Esophagus squamous epithelium (tissue), 5 donors: ENCODE measurements around the gene THRA. TPM values are rescaled to one million over a fixed set of nuclear protein-coding genes. Genes with fewer than 3 reads are reported as not detected.
A peak's percentile ranks its signal among the peaks of the same experiment; 100 is the strongest.

Experiments used
- DNase-seq: peaks from one replicate; lab custom pipeline; 2025; lab: John Stamatoyannopoulos, UW
- H3K27ac ChIP-seq, 4 donors: fragments of 200-600 bp; sonication (generic); one replicate each; pipeline ENCODE4 v1.5.1; 2016 to 2019; ENCODE audit warnings: mild to moderate bottlenecking in 1 of 4
- H3K27me3 ChIP-seq, 4 donors: fragments of 200-600 bp; sonication (generic); 1 replicate in 3 of 4; 2 replicates in 1 of 4; pipeline versions ENCODE4 v1.5.1 to v1.6.0; 2017 to 2021; ENCODE audit warnings: antibody characterized with exemption in 1 of 4
- H3K36me3 ChIP-seq, 3 donors: fragments of 200-600 bp; sonication (generic); one replicate each; pipeline ENCODE4 v1.5.1; 2016 to 2019
- H3K4me1 ChIP-seq, 3 donors: fragments of 200-600 bp; sonication (generic); one replicate each; pipeline ENCODE4 v1.5.1; 2017 to 2019
- H3K4me3 ChIP-seq, 4 donors: fragments of 200-600 bp; sonication (generic); 1 replicate in 3 of 4; 2 replicates in 1 of 4; pipeline ENCODE4 v1.5.1; 2016 to 2019; ENCODE audit warnings: mild to moderate bottlenecking in 2 of 4, moderate library complexity in 1 of 4
- H3K9me3 ChIP-seq, 3 donors: fragments of 200-600 bp; sonication (generic); one replicate each; pipeline ENCODE4 v1.5.1; 2016 to 2019
- CTCF ChIP-seq, 6 experiments: fragments of 450-650 bp in 4 of 6; fragments of 200-600 bp in 2 of 6; sonication (generic) in 2 of 6; IDR thresholded peaks; one replicate each; pipeline ENCODE4 v1.5.1; 2016 to 2019; ENCODE audit warnings: antibody characterized with exemption in 6 of 6, mild to moderate bottlenecking in 4 of 6, moderate library complexity in 4 of 6
- POLR2A ChIP-seq, 4 donors: fragments of 450-650 bp; IDR thresholded peaks; one replicate each; pipeline ENCODE4 v1.6.1; 2017; ENCODE audit warnings: antibody characterized with exemption in 4 of 4, mild to moderate bottlenecking in 4 of 4, moderate library complexity in 3 of 4
- WGBS, 2 donors: methylation state at CpG; one replicate each; pipeline ENCODE4 v1.1.5; 2018; 5-methylcytosine and 5-hydroxymethylcytosine counted together
- intact Hi-C: fragments of 100-400 bp; cut with DNase I; formaldehyde crosslinking; loops from one replicate; pipeline ENCODE4 v1.15.0; 2022
- total RNA-seq, 4 donors: library from RNA; depleted of rRNA; stranded (reverse); fragments of >200 nt; gene quantifications; one replicate each; pipeline ENCODE4 v1.1.0, GENCODE V29; 2016
- donor health status: DM: yes; HTN: yes; CAD: no.

Gene THRA
- total RNA-seq, 4 donors from 2014 or later: 4.2 to 27.1 (median 13.4) TPM

- Histone ChIP-seq H3K27me3 (no peaks in the 10 kb centered on the region), H3K36me3 (peaks cover 9 to 87% (median 27%) of the 10 kb centered on the region in 3 donors), H3K27ac (peak overlapping the region; percentile 12 to 77 (median 44)), H3K4me3 (no peak overlapping the region), H3K9me3 (no peaks in the 10 kb centered on the region), H3K4me1 (peaks cover 16 to 96% (median 67%) of the 10 kb centered on the region in 3 donors)
- DNase-seq: no peak
- WGBS, 2 donors: 29 to 46% methylated on average over 2 to 7 of the region's 9 CpGs
- intact Hi-C loops: no loop called here
- TF ChIP-seq CTCF (IDR thresholded peaks at IDR 0.05): no peak
- no peak for TF ChIP-seq POLR2A (IDR thresholded peaks at IDR 0.05)
Measured at GRCh38 chr17:40021451-40021971, 41.3 kb upstream of the THRA start.

GRCh38 chr17:40022497-40022896, 40.3 kb upstream of the THRA start:
- 78% methylated on average over 8 of the region's 9 CpGs; no CpG with 5 or more reads in 1 of the 2 donors for WGBS, 2 donors
- peaks cover 20 to 98% (median 75%) of the 10 kb centered on the region in 3 donors for H3K4me1 ChIP-seq
- TF ChIP-seq POLR2A (IDR thresholded peaks at IDR 0.05): no peak
- no peak for TF ChIP-seq CTCF (IDR thresholded peaks at IDR 0.05)
- no peaks in the 10 kb centered on the region for H3K9me3 ChIP-seq
- H3K4me3 ChIP-seq: no peak overlapping the region
- intact Hi-C loops: no loop called here
- H3K36me3 ChIP-seq: peaks cover 9 to 93% (median 30%) of the 10 kb centered on the region in 3 donors
- no peaks in the 10 kb centered on the region for H3K27me3 ChIP-seq
- no peak for DNase-seq
- peak overlapping the region in 3 of 4 donors; percentile 13 to 77 (median 74) for H3K27ac ChIP-seq

GRCh38 chr17:40022961-40023541, 39.7 kb upstream of the THRA start:
- no peak for DNase-seq
- intact Hi-C loops: no loop called here
- Histone ChIP-seq H3K9me3 (no peaks in the 10 kb centered on the region), H3K36me3 (peaks cover 9 to 97% (median 30%) of the 10 kb centered on the region in 3 donors), H3K4me3 (no peak overlapping the region), H3K4me1 (peaks cover 20 to 93% (median 70%) of the 10 kb centered on the region in 3 donors), H3K27ac (peak overlapping the region in 2 of 4 donors; percentile 25 to 77), H3K27me3 (no peaks in the 10 kb centered on the region)
- WGBS, 2 donors: 51 to 74% methylated on average over 2 to 11 of the region's 19 CpGs
- TF ChIP-seq CTCF (IDR thresholded peaks at IDR 0.05) (no peak), POLR2A (IDR thresholded peaks at IDR 0.05) (no peak)

GRCh38 chr17:40023590-40024292, 39.0 kb upstream of the THRA start:
- 49 to 65% methylated on average over 9 to 10 of the region's 10 CpGs for WGBS, 2 donors
- no peak overlapping the region for H3K4me3 ChIP-seq
- DNase-seq: no peak
- peak overlapping the region in 3 of 4 donors; percentile 25 to 77 (median 33) for H3K27ac ChIP-seq
- H3K27me3 ChIP-seq: no peaks in the 10 kb centered on the region
- TF ChIP-seq CTCF (IDR thresholded peaks at IDR 0.05): no peak
- TF ChIP-seq POLR2A (IDR thresholded peaks at IDR 0.05): no peak
- H3K9me3 ChIP-seq: no peaks in the 10 kb centered on the region
- intact Hi-C loops: no loop called here
- peaks cover 13 to 97% (median 35%) of the 10 kb centered on the region in 3 donors for H3K36me3 ChIP-seq
- H3K4me1 ChIP-seq: peaks cover 20 to 86% (median 64%) of the 10 kb centered on the region in 3 donors

GRCh38 chr17:40024901-40025300, 37.9 kb upstream of the THRA start:
- Histone ChIP-seq H3K4me3 (no peak overlapping the region), H3K36me3 (peaks cover 20 to 97% (median 34%) of the 10 kb centered on the region in 3 donors), H3K27me3 (no peaks in the 10 kb centered on the region), H3K9me3 (no peaks in the 10 kb centered on the region), H3K4me1 (peaks cover 20 to 75% (median 55%) of the 10 kb centered on the region in 3 donors), H3K27ac (no peak overlapping the region)
- DNase-seq: no peak
- no peak for TF ChIP-seq POLR2A (IDR thresholded peaks at IDR 0.05)
- TF ChIP-seq CTCF (IDR thresholded peaks at IDR 0.05): no peak
- intact Hi-C loops: no loop called here
- 66 to 83% methylated on average over 7 to 8 of the region's 8 CpGs for WGBS, 2 donors
